ENCODE results near the gene GBX1.

DNA sequence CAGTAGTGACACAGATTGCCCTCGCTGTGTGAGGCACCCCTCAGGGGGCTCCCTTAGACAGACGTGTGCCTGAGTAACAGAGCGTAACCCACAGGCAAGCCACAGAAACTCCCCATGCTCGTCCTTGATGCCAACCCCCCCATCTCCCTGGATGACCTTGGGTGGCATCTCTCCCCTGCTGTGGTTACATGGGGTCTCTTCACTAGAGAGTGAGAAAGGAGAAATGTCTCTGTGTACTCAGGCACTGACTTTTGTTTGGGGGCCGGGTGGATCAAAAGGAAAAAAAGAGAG is 20.7 kb upstream of the GBX1 start:
- TF ChIP-seq CTCF (IDR thresholded peaks at IDR 0.05; ENCODE audit: low read depth, low read length, poor library complexity, severe bottlenecking) (no peak), EZH2phosphoT487 (IDR thresholded peaks at IDR 0.05; ENCODE audit: borderline replicate concordance, low read length) (no peak)

Measured in DOHH2 (cell line).